ENCODE measurements around the gene KCNMA1. TPM values are rescaled to one million over a fixed set of nuclear protein-coding genes. Genes with fewer than 3 reads are reported as not detected.

The KCNMA1 gene
- total and polyA plus RNA-seq, 10 of the 15 experiments (the other 5 are each of a cell fraction or from before 2014, with no cell fraction given), result 8.5 to 77.0 (median 21.3) TPM

- Histone ChIP-seq H3K79me2 (ENCODE audit: control insufficient read depth, insufficient read depth, low read length) (no peaks in the 10 kb centered on the region), H3K9me3 (replicated peaks; ENCODE audit: control insufficient read depth, insufficient read depth, low read length) (no peaks in the 10 kb centered on the region), H2AFZ (ENCODE audit: control insufficient read depth, low read depth, low read length) (no peak overlapping the region), H3K4me1 (ENCODE audit: control insufficient read depth, insufficient read depth, low read length) (peaks cover 9% of the 10 kb centered on the region), H4K20me1 (ENCODE audit: control insufficient read depth, insufficient read depth) (no peaks in the 10 kb centered on the region), H3K27me3 (replicated peaks in 1 of 2; ENCODE audit: control insufficient read depth in 2 of 2, insufficient read depth in 2 of 2, low read length in 1 of 2) (no peaks in the 10 kb centered on the region), H3K27ac (ENCODE audit: control insufficient read depth, insufficient read depth) (no peak overlapping the region), H3K9ac (ENCODE audit: control insufficient read depth, insufficient read depth, low read length) (no peak overlapping the region), H3K36me3 (ENCODE audit: control insufficient read depth in 2 of 2, insufficient read depth in 2 of 2, low read length in 1 of 2) (no peaks in the 10 kb centered on the region), H3K4me2 (ENCODE audit: control insufficient read depth, insufficient read depth) (no peak overlapping the region), H3K4me3 (no peak overlapping the region)
- BruUV-seq (replicated peaks), result no TSS peak
- intact Hi-C loops (cut with micrococcal nuclease; ENCODE audit: unreplicated experiment), result no loop called here
- ChIA-PET CTCF (interaction anchor here (0.8 to 1.5 kb wide), 3 partner anchors 14 to 239 kb away, joined by 3 to 4 read pairs (median 3); no protein-coding TSS in a partner anchor), RAD21 (ENCODE audit: unreplicated experiment) (interaction anchor here (0.9 kb wide), 1 partner anchor 93 kb away, joined by 3 read pairs; no protein-coding TSS in a partner anchor), SMC1A (ENCODE audit: uncharacterized antibody, unreplicated experiment) (interaction anchor here (1.1 to 2.3 kb wide), 5 partner anchors 10 to 246 kb away, joined by 3 to 9 read pairs (median 6); no protein-coding TSS in a partner anchor), POLR2A (interaction anchor here (0.9 to 1.0 kb wide), 2 partner anchors 21 to 51 kb away, joined by 3 read pairs; no protein-coding TSS in a partner anchor)
- ATAC-seq, result no peak
- no peak for DNase-seq (ENCODE audit: low read depth, low spot score)
- no peak for TF ChIP-seq BCL11A (IDR thresholded peaks at IDR 0.05; ENCODE audit: low read depth, low read length)
- no peak for TF ChIP-seq CHD1 (IDR thresholded peaks at IDR 0.05; ENCODE audit: low read depth, low read length)
- TF ChIP-seq ZBTB40 (IDR thresholded peaks at IDR 0.05; ENCODE audit: borderline replicate concordance), result no peak
- no peak for TF ChIP-seq CTCF (IDR thresholded peaks at IDR 0.05 in 2 of 3, conservative IDR thresholded peaks at IDR 0.05 in 1 of 3; ENCODE audit: control insufficient read depth in 2 of 3, extremely low read depth in 1 of 3, insufficient read depth in 1 of 3, low read depth in 3 of 3, low read length in 3 of 3)
- TF ChIP-seq MEF2B (IDR thresholded peaks at IDR 0.05; ENCODE audit: partially characterized antibody, poor library complexity, severe bottlenecking), result no peak
- TF ChIP-seq ZNF384 (IDR thresholded peaks at IDR 0.05; ENCODE audit: borderline replicate concordance, low read depth, low read length), result no peak
- no peak for TF ChIP-seq MEF2A (IDR thresholded peaks at IDR 0.05; ENCODE audit: insufficient read depth, low read depth, low read length)
- TF ChIP-seq RUNX3 (IDR thresholded peaks at IDR 0.05; ENCODE audit: low read length), result no peak
- WGBS (ENCODE audit: insufficient coverage, insufficient replicate concordance, low lambda C conversion rate, missing lambda C conversion rate), result 53% methylated on average over 11 of the region's 11 CpGs
- in situ Hi-C loops (cut with MboI), result no loop called here
- no peak for FAIRE-seq
These were observed 225.8 kb downstream of the KCNMA1 start for GRCh38 chr10:77411805-77412204.
